GM21360 (cell line): ENCODE data around the gene CC2D1A.
"Not testable (repeated sequence)": the region's sequence is repeated elsewhere in the genome, so short reads cannot be mapped to it uniquely, and the experiment has no call there.

ENCODE experiments used
- ATAC-seq: cut with Tn5 transposase; IDR thresholded peaks from one replicate; pipeline ENCODE4 v1.9.1; 2021; ENCODE audit warnings: mild to moderate bottlenecking, moderate library complexity; ENCODE audit not compliant: unreplicated experiment

CC2D1A gene

DNA sequence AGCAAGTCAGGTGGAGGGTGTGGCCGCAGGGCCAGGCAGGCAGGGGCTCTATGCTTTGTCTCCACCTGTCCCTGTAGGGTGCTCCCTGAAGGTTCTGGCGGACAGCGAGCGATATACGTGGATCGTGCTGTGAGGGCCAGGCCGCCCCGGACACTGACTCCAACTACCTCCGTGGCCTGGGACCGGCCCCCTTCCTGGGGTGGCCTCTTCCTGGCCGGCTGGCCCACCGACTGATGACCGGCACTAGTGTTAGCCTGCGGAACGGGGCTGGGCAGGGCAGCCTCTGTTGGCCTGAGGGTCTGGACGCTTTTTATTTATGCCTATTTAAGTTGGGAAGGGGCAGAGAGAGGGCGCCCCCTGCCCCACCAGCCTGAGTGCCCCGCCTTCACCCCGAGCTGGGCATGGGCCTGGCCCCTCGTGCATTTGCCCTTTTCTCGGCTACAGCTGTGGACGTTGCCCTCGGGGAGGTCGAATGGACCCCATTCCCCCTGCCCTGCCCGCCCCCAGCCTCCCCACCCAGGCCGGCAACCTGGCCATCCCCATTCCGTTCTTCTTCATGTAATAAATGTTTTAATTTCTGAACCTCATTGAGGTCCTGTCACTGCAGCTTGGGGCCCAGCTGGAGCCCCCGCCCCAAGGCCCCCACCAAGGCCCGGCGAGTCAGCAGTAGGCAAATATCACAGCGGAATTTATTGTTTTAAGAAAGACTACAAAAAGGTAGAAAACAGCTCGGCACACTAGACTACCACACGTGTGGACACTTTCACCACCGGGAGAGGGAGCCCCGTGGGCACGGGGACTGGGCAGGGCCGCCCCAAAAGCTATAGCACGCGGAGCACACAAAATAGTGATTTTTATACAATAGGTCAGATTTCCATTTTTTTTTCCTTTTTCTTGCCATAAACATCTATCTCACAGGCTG is 55.1 kb downstream of the CC2D1A start:
- ATAC-seq = no peak

DNA sequence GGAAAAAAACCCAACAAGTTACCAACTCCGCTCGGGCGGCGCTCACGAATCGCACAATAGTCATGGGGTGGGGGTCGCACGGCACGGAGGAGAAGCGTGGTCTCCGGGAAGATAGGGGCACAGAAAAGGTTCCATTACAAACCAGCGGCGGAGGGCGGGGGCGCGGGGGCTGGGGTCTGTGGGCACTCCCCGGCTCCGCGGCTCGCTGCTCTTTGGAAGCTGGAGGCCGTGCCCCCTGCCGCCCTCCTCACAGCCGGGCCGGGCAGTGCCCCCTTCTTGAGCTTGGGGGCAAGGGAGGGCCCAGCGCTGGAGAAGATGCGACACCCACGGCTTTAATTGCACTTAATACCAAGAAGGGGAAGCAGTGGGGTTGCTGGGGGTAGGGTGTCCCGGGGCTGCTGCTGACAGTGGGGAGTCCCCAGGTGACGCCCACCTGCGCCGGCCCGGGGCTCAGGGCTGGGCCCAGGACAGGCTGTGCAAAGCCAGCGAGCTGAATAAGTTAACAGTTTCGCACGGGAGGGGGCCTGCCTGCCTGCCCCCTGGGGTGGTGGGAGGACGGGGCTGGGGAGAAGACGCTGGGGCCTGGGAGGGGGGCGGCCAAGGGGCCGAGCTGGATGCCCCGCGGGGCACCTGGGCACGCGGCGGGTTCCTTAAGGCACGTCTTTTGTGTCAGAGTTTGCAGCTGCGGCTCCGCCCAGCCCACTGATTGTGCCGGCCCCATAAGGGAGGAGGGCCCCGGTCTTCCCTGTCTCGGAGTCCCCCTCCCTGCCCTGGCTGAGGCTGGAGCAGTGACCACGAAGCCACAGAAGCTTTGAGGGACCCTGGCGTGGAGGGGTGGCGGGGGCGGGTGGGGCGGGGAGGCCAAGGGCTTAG is 56.1 kb downstream of the CC2D1A start:
- no peak for ATAC-seq

DNA sequence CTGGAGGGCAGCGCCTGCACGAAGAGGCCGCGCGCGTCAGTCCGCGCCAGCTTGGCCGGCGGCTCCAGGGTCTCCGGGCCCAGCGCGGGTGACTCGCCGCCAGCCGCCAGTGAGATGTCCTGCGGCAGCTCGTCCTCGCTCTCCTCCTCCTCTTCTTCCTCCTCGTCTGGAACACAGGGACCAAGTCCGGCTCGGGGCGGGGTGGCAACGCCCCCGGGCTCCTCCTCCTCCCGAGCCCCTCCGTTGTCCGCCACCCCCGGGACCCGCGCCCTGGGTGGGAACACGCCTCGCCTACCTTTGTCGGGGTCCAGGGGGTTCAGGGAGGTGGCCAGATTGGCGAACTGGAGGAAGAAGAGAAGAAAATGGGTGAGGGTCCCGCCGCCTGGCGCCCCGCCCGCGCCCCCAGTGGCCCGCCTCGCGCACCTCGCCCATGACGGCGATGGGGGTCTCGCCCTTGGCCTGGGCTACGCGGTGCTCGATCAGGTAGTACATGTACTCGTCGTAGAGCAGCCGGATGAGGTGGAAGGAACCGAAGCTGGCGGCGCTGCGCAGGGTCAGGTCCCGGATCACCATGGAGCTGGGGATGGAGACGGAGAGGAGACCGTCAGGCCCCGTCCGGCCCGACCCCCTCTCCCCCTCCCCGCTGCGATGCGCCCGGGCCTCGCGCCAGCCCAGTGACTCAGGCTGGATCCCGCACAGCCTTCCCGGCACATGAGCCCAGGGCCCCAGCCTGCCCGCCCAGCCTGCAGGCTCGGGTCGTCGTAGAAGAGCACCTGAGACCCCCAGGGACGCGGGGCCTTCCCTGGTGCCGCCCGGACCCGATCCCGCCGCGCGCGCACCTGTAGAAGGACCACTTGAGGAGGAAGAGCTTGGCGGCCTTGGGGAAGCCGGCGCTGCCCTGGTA is 57.0 kb downstream of the CC2D1A start:
- no peak for ATAC-seq

DNA sequence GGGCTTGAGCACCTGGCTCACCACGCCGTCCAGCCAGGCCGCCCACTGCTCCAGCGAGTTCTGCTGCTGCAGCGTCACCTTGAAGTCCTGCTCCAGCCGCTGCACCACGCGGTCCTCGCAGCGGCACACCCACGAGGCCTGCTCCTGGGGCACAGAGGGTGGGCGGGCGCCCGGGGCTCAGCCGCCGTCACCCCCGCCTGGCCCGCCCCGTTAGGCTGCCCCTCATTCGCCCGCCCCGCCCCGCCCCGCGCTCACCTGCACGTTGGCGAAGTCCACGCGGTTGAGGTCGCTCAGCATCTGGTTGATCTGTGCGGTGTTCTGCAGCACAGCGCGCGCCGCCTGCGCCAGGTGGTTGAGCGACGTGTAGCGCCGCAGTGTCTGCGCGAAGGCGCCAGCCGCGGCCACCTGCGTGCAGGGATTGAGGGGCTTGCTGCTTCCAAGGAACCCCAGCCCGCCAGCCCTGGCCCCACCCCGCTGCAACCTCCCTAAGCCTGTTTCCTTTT is 57.7 kb downstream of the CC2D1A start:
- no peak for ATAC-seq

DNA sequence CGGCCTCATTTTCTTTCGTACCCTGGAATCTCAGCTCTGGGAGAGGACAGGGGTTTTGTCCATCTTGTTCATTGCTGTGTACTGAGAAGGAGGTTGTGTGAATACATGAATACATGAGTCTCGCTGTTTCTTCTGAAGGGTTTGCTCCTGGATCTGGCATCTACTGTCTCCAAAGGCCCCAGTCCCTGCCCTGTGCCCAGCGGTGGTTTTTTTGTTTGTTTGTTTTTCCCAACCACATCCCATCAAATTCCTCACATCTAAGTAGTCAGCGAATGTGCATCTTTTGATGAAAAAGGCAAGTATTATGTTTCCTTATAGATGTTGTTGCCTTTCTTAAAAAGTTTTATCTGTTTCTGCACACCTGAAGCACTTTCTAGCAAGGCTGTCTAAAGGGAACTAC is 58.8 kb downstream of the CC2D1A start:
- ATAC-seq = no peak

DNA sequence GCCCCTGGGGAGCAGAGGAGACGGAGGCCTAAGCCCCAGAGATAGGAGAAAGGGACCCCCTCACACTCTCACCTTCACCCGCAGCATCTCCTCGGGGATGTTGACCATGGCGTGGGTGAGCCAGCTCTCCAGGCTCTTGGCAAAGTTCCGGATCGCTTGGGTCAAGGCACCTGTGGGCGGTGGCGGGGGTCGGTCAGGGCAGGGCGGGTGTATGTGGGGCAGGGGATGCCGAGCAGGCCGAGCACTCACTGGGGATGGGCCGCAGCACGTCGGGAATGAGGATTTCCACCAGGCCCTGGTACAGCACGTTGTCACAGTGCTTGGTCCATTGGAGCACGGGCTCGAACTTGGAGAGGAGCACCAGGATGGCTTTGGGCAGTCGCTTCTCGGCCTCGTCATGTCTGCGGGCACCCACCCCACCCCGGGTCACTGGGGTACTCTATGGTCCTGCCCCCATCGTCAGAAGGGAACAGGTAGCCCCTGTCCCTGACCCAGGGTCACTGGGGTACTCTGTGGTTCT is 59.4 kb downstream of the CC2D1A start:
- ATAC-seq = no peak

DNA sequence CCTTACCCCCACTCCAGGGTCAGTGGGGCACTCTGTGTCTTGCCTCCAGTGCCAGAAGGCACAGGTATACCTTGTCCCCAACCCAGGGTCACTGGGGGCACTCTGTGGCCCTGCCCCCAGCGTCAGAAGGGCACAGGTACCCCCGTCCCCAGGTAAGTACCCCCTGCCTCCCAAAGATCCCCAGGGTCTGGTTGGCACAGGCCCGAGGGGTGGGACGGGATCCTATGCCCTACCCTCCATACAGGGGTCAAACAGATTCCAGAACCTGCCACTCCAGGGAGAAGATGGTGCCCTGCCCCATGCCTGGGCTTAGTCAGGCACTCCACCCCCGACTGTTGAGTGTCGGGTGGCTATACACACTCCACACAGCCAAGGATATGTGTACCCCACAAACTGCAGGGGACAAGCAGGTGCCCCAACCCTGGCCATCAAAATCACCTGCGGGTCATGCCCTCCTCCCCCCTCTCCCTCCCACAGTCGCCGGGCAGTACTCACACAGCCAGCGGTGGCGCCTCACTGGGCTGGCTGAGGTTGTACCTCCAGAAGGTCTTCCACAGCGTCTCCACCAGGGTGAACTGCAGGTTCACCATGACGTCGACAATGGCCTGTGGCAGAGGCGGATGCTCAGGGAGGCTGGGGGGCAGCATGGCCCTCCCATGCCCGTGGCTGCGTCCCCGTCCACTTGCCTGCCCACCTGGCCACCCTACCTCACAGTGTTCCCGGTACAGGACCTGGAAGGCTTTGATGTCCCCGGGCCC is 60.1 kb downstream of the CC2D1A start:
- ATAC-seq = no peak

DNA sequence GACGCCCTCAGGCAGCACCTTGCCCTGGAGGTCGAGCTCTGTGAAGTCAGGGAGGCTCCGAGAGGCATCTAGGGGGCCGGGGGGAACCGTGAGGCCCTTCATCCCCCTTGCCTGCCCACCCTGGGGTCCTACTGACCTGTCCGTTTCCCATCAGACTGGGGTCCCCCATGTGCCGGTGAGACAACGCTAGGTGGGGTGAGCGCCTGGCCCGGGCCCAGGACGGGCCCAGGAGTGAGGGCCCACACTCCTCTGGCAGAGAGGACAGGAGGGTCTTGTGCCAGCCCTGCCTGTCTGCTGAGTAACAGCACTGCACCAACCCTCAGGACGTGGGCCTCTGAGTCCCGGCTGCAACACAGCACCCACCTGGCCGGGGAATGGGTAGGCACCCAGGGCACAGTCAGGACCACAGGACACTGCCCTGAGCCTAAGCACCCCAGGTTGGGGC is 60.7 kb downstream of the CC2D1A start:
- ATAC-seq = no peak

DNA sequence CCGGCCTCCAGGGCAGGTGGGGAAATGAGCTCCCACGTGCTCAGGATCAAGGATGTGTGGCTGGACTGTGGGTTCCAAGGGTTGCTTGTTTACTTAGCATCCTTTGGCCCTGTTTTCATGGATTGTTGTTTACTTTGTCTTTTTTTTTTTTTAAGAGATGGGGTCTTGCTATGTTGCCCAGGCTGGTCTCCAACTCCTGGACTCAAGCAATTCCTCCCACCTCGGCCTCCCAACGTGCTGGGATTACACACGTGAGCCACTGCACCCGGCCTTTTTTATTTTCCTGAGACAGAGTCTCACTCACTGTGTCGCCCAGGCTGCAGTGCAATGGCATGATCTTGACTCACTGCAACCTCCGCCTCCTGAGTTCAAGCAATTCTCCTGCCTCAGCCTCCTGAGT is 61.2 kb downstream of the CC2D1A start:
- ATAC-seq = not testable (repeated sequence)

DNA sequence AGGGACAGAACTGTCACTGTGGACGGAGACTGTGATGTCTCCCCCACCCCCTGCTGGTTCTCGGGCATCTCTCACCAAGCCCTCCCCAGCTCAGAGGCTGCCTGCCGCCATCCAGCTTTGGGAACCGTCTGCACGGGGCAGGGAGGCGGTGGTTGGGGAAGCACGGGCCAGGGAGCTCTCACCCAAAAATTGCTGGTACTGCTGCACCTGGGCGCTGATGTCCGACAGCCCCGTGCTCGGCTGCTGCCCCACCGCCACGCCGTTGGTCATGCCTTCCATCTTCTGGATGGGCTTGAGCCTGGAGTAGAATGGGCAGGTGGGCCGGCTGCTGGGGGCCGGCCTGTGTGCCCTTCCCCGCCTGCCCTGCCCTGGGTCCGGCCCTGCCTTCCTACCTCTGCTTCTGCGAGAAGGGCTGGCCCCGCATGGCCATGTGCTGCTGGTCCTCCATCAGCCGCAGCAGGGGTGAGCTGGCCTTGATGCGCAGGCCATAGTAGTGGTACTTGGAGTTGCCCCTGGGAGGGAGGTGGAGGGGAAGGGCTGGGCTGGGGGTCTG is 62.5 kb downstream of the CC2D1A start:
- ATAC-seq = no peak

DNA sequence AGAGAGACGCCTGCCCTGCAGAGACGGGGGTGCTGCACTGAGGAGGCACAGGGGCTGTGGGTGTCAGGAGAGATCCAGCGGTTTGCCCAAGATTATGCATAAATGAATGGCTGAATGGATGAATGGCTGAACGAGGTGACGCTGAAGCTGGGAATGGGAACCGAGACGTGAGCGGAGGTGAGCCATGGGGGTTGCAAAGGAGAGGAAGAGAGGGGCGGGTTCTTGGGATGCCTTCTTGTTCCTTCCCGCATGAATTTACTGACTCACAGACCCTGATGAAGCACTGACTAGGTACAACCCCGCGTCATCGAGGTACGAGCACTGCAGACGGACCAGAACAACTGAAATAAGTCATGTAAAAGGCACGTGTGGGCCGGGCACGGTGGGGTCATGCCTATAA is 63.0 kb downstream of the CC2D1A start:
- no peak for ATAC-seq

DNA sequence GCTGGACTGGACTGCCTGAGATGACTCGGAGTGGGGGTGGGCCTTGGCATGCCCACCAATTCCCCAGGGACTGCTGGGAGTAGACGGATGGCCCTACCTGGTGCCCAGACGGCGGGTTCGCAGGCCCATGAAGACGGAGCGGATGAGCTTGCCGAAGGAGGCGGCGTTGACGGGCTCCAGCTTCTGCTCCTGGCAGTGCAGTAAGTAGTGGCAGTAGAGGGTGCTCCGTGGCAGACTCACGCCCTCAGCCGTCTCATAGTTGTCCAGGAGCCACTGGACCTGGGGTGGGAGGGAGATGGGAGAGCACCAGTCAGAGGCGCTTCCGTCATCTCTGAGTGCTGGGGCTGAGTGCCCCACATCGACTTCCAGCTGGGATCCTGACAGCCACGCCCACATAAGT is 63.9 kb downstream of the CC2D1A start:
- ATAC-seq = no peak

DNA sequence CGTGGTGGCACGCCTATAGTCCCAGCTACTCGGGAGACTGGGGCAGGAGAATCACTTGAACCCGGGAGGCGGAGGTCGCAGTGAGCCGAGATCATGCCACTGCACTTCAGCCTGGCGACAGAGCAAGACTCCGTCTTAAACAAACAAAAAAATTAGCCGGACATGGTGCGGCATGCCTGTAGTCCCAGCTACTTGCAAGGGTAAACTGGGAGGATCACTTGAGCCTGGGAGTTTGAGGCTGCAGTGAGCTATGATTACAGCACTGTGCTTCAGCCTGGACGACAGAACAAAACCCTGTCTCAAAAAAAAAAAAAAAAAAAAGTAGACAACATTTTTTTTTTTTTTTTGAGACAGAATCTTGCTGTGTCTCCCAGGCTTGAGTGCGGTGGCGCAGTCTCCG is 65.9 kb downstream of the CC2D1A start:
- ATAC-seq = not testable (repeated sequence)

DNA sequence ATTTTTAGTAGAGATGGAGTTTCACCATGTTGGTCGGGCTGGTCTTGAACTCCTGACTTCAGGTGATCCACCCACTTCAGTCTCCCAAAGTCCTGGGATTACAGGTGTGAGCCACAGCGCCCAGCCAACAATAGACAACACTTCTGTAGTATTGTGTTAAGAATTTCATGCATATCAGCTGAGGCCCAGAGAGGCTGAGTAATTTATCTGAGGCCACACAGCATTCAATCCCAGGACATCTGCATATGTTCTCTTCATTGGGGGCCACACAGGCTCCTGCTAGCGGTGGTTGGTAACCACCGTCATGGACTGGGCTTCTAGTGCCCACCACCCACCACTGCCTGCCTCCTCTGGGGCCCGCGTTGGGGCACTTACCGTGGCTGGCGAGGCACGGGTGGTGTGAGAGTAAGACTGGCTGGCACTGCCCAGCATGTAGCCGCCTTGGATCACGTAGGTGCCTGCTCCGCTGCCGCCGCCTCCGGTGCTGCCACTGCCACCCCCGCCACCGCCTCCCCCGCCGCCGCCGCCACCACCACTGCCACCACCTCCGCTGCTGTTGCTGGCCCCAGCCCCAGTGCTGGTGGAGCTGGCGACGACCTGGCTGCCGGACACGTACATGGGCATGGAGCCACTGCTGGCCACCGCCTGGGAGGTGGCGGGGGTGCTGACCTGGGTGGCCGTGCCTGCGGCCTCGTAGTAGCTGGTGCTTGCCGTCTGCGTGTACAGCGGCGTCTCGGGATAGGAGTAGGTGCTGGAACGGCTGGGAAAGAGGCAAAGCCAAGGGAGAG is 66.6 kb downstream of the CC2D1A start:
- ATAC-seq = no peak

DNA sequence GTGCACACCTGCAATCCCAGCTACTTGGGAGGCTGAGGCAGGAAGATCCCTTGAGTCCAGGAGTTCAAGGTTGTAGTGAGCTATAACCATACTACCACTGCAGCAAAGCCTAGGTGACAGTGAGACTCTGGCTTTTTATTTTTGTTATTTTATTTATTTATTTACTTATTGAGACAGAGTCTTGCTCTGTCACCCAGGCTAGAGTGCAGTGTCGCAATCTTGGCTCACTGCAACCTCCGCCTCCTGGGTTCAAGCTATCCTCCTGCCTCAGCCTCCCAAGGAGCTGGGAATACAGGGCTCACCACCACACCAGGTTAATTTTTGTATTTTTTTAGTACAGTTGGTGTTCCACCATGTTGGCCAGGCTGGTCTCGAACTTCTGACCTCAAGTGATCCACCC is 67.5 kb downstream of the CC2D1A start:
- not testable (repeated sequence) for ATAC-seq

DNA sequence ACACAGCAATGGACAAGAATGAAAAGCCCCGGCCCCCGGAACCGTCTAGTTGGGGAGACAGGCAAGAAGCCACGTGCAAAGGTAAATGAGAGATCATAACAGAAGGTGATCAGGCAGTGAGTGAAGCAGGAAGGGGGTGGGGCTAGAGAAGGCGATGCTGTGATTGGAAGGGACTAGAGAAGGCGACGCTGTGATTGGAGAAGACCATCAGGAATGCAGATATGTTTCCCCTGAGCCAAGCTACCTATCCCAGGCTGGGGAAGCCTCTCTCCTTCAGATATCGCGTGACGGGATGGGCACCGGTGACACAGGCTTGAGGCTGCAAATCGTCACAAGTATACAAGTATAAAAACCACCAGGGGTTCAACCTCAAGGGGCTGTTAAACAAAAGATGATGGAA is 68.1 kb downstream of the CC2D1A start:
- ATAC-seq = no peak

DNA sequence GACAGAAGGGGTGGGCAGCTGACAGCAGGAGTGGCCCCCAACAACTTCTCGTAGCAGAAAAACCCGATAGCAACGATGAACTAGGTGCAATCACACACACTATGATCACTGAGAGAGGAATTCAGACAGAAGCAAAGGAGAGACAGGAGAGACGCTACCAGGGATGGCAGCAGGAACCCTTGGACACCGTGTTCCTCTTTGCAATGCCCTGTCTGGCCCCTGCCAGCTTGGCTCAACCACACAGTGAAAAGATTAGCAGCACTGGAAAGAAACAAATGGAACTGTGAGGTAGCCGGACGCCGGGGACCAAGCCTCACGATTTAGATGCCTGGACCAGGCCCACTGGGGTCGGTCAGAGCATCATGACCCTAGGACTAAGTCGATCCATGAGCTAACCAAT is 69.9 kb downstream of the CC2D1A start:
- ATAC-seq = no peak

DNA sequence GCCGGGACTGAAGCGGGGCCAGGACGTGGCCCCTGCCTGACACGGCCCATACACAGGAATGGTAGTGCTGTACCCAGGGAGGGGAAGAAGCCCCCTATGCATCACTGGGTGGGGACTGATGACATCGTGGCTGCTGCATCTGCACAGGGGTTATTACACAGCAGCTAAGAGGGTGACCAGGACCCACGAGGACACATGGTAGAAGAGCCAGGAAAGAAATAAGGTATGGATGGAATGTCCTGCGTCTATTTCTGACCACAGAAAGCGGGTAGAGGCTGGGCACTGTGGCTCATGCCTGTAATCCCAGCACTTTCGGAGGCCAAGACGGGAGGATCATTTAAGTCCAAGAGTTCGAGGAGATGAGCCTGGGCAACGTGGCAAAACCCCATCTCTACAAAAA is 70.4 kb downstream of the CC2D1A start:
- ATAC-seq = no peak

DNA sequence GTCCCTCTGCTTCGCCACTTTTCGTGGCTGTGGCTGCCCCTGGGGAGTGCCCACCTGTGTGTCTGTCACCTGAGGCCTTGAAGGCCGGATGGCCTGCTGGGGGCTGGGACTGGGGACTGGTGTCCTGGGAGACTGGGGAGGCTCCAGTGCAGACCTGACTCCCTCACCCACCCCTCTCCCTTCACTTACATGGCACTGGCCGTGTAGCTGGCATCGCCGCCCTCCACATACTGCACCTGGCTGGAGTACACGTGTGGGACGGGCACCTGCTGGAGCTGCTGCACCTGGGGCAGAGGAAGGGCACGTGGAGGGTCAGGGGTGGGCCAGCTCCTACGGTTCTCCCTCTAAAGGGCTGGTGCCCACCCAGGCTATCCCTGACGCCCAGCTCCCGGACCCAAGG is 71.8 kb downstream of the CC2D1A start:
- ATAC-seq = no peak
